Smooth muscle cell (in vitro differentiated cells): Measurements from ENCODE around the gene ULK3. TPM values are rescaled to one million over a fixed set of nuclear protein-coding genes. Genes with fewer than 3 reads are reported as not detected.

Experiments
- DNase-seq: peaks from one replicate; lab custom pipeline; 2025; ENCODE audit not compliant: unreplicated experiment; lab: John Stamatoyannopoulos, UW
- H2AFZ ChIP-seq: fragments of 200-600 bp; sonication (generic); 2 replicates; pipeline ENCODE4 v1.6.0; 2016; ENCODE audit warnings: antibody characterized with exemption, low read depth, mild to moderate bottlenecking
- H3F3A ChIP-seq: fragments of 200-600 bp; sonication (generic); 2 replicates; pipeline ENCODE4 v1.6.0; 2017; ENCODE audit warnings: antibody characterized with exemption, low read depth
- H3K27ac ChIP-seq: fragments of 200-600 bp; sonication (generic); 2 replicates; pipeline ENCODE4 v1.5.1; 2016; ENCODE audit warnings: low read depth, mild to moderate bottlenecking
- H3K27me3 ChIP-seq: fragments of 200-600 bp; sonication (generic); 2 replicates; pipeline ENCODE4 v1.6.1; 2016; ENCODE audit warnings: low read depth, mild to moderate bottlenecking
- H3K36me3 ChIP-seq: fragments of 200-600 bp; sonication (generic); 2 replicates; pipeline ENCODE4 v1.5.1; 2016; ENCODE audit warnings: low read depth
- H3K4me1 ChIP-seq: fragments of 200-600 bp; sonication (generic); 2 replicates; pipeline ENCODE4 v1.5.1; 2016; ENCODE audit warnings: low read depth
- H3K4me2 ChIP-seq: fragments of 200-600 bp; sonication (generic); 2 replicates; pipeline ENCODE4 v1.6.0; 2016; ENCODE audit warnings: mild to moderate bottlenecking
- H3K4me3 ChIP-seq: fragments of 200-600 bp; sonication (generic); 2 replicates; pipeline ENCODE4 v1.5.1; 2016; ENCODE audit warnings: mild to moderate bottlenecking
- H3K79me2 ChIP-seq: fragments of 200-600 bp; sonication (generic); 2 replicates; pipeline ENCODE4 v1.6.0; 2016; ENCODE audit warnings: low read depth, mild to moderate bottlenecking
- H3K9ac ChIP-seq: fragments of 200-600 bp; sonication (generic); 2 replicates; pipeline ENCODE4 v1.6.0; 2016; ENCODE audit warnings: low read depth
- H3K9me3 ChIP-seq: fragments of 200-600 bp; sonication (generic); replicated peaks from 2 replicates; pipeline ENCODE4 v1.5.1; 2016; ENCODE audit warnings: low read depth
- H4K20me1 ChIP-seq: fragments of 200-600 bp; sonication (generic); 2 replicates; pipeline ENCODE4 v1.6.0; 2016; ENCODE audit warnings: low read depth
- WGBS: methylation state at CpG from one replicate; pipeline ENCODE4 v1.1.7; 2016; ENCODE audit warnings: low lambda C conversion rate; 5-methylcytosine and 5-hydroxymethylcytosine counted together
- polyA plus RNA-seq: library from polyadenylated mRNA; unstranded; fragments of >200 nt; fragmentation: Nextera tagmentation; extraction: Ambion mirVana; gene quantifications from 2 replicates; pipeline ENCODE4 v1.2.1, GENCODE V29; 2016
- total RNA-seq: library from RNA; depleted of rRNA; stranded (reverse); fragments of >200 nt; gene quantifications from 2 replicates; pipeline ENCODE4 v1.2.3, GENCODE V29; 2014
- TF ChIP-seq, protein P1 (sequence below): fragments of 200-600 bp; sonication (generic); IDR thresholded peaks from 2 replicates; pipeline ENCODE4 v1.5.1; 2017; ENCODE audit warnings: borderline replicate concordance, mild to moderate bottlenecking, antibody characterized with exemption; ENCODE audit not compliant: insufficient read depth, poor library complexity, severe bottlenecking

ULK3 gene
- total and polyA plus RNA-seq, 2 experiments from 2014 or later, result 14.2 to 20.8 TPM

DNA sequence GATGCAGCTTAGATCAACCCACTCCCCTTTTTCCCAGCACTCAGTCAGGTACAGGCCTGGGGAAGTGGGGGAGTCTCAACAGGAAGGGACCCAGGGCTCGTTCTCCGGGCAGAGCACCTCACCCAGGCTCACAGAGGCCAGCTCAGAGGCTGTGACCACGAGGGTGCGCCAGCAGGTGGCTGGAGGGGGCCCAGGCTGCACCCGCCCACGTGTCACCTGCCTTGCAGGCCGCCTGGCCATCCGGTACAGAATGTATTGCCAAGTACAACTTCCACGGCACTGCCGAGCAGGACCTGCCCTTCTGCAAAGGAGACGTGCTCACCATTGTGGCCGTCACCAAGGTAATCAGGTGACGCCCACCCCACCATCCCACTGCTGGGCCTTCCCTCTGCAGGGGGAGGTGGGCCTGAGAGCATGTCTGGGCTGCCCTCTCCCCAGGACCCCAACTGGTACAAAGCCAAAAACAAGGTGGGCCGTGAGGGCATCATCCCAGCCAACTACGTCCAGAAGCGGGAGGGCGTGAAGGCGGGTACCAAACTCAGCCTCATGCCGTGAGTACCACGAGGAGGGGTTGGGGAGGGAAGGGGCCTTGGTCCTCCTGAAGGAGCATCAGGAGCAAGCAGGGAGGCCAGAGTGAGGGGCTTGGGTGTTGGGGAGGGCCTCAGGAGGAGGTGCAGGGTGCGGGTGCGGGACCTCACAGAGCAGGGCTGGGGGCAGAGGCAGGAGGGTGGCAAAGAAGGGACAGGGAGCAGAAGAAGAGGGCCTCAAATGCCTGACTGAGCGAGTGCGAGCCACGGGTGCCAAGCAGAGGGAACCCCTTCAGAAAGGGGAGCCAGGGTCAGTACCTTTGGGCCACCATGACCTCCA is 44.3 kb downstream of the ULK3 start:
- Histone ChIP-seq H4K20me1 (peaks cover 55% of the 10 kb centered on the region), H3K4me3 (no peak overlapping the region), H2AFZ (no peak overlapping the region), H3F3A (no peaks in the 10 kb centered on the region), H3K36me3 (no peaks in the 10 kb centered on the region), H3K27me3 (no peaks in the 10 kb centered on the region), H3K4me1 (no peaks in the 10 kb centered on the region), H3K9me3 (no peaks in the 10 kb centered on the region), H3K27ac (no peak overlapping the region), H3K79me2 (peaks cover 23% of the 10 kb centered on the region), H3K9ac (no peak overlapping the region), H3K4me2 (no peak overlapping the region)
- TF ChIP-seq, protein P1, sequence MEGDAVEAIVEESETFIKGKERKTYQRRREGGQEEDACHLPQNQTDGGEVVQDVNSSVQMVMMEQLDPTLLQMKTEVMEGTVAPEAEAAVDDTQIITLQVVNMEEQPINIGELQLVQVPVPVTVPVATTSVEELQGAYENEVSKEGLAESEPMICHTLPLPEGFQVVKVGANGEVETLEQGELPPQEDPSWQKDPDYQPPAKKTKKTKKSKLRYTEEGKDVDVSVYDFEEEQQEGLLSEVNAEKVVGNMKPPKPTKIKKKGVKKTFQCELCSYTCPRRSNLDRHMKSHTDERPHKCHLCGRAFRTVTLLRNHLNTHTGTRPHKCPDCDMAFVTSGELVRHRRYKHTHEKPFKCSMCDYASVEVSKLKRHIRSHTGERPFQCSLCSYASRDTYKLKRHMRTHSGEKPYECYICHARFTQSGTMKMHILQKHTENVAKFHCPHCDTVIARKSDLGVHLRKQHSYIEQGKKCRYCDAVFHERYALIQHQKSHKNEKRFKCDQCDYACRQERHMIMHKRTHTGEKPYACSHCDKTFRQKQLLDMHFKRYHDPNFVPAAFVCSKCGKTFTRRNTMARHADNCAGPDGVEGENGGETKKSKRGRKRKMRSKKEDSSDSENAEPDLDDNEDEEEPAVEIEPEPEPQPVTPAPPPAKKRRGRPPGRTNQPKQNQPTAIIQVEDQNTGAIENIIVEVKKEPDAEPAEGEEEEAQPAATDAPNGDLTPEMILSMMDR, result no peak
- no peak for DNase-seq
- WGBS, result 94% methylated on average over 25 of the region's 25 CpGs

DNA sequence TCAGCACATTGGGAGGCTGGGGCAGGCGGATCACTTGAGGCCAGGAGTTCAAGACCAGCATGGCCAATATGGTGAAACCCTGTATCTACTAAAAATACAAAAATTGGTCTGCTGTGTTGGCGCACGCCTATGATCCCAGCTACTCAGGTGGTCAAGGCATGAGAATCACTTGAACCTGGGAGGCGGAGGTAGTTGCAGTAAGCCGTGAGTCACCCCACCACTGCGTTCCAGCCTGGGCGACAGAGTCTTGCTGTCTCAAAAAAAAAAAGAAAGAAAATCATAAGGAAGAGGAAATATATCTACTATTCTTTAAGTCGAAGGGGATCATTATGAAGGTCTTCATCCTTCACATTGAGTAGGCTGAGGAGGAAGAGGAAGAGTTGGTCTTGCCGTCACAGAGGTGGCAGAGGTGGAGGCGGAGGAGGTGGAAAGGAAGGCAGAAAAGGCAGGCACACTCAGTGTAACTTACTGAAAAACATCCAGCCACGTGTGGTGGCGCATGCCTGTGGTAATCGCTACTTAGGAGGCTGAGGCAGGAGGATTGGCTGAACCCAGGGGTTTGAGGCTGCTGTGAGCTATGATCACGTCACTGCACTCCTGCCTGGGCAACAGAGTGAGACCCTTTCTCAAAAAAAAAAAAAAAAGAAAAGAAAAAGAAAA is 46.9 kb downstream of the ULK3 start:
- DNase-seq, result no peak

DNA sequence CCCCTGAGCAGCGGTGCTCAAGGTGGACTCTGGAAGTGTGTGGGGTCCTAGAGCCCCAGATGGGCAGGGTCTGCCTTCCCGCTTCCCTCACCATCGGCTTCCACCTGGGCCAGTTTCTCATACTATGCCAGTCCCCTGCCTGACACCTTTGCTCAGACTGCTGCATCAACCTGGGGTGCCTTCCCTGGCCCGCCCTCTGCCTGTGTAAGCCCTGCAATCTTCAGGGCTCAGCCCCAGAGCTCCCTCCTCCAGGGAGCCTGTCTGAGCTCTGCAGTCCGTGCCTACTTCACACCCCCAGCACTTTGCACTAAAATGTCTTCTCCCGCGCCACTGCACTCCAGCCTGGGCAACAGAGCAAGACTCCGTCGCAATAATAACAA is 48.0 kb downstream of the ULK3 start:
- Histone ChIP-seq H4K20me1 (peaks cover 87% of the 10 kb centered on the region), H2AFZ (no peak overlapping the region), H3K9me3 (no peaks in the 10 kb centered on the region), H3K9ac (no peak overlapping the region), H3K79me2 (peaks cover 51% of the 10 kb centered on the region), H3K27me3 (no peaks in the 10 kb centered on the region), H3K4me2 (no peak overlapping the region), H3F3A (peaks cover 11% of the 10 kb centered on the region), H3K4me1 (no peaks in the 10 kb centered on the region), H3K27ac (no peak overlapping the region), H3K4me3 (no peak overlapping the region), H3K36me3 (no peaks in the 10 kb centered on the region)
- TF ChIP-seq, protein P1, result no peak
- no peak for DNase-seq
- 92% methylated on average over 9 of the region's 9 CpGs for WGBS

More for the DNA sequence above, 46.9 kb downstream of the ULK3 start:
- Histone ChIP-seq H3K4me3 (no peak overlapping the region), H3K36me3 (no peaks in the 10 kb centered on the region), H2AFZ (no peak overlapping the region), H3K9ac (no peak overlapping the region), H3F3A (no peaks in the 10 kb centered on the region), H3K4me1 (no peaks in the 10 kb centered on the region), H3K4me2 (no peak overlapping the region), H3K9me3 (no peaks in the 10 kb centered on the region), H4K20me1 (peaks cover 80% of the 10 kb centered on the region), H3K27me3 (no peaks in the 10 kb centered on the region), H3K27ac (no peak overlapping the region), H3K79me2 (peaks cover 47% of the 10 kb centered on the region)
- TF ChIP-seq, protein P1, result no peak
- WGBS, result 91% methylated on average over 14 of the region's 14 CpGs
